ENCODE data around the gene DYNC1H1. TPM values are rescaled to one million over a fixed set of nuclear protein-coding genes. Genes with fewer than 3 reads are reported as not detected.
"Not testable (repeated sequence)": the region's sequence is repeated elsewhere in the genome, so short reads cannot be mapped to it uniquely, and the experiment has no call there.

Gene DYNC1H1
- total RNA-seq, 4 donors from 2014 or later = 606 to 1,020 (median 666) TPM

- WGBS, 2 donors (ENCODE audit: low coverage in 1 of 2) = 83 to 89% methylated on average over 5 to 9 of the region's 9 CpGs
- no peaks in the 10 kb centered on the region for H3K27me3 ChIP-seq
- H3K4me3 ChIP-seq = no peak overlapping the region
- peaks cover 6 to 82% (median 30%) of the 10 kb centered on the region in 3 donors for H3K4me1 ChIP-seq
- no peak for TF ChIP-seq EP300 (IDR thresholded peaks at IDR 0.05)
- TF ChIP-seq CTCF (IDR thresholded peaks at IDR 0.05) = no peak
- no peak for TF ChIP-seq POLR2A (IDR thresholded peaks at IDR 0.05)
- no peak for TF ChIP-seq POLR2AphosphoS5 (IDR thresholded peaks at IDR 0.05)
- no peaks in the 10 kb centered on the region for H3K9me3 ChIP-seq
- peaks cover 0 to 9% of the 10 kb centered on the region in 2 donors for H3K36me3 ChIP-seq
- ATAC-seq = no peak
- H3K27ac ChIP-seq = no peak overlapping the region
Measured at GRCh38 chr14:101969481-101969880, 5.1 kb downstream of the DYNC1H1 start.

- Histone ChIP-seq H3K9me3 (no peaks in the 10 kb centered on the region), H3K36me3 (peaks cover 0 to 11% of the 10 kb centered on the region in 2 donors), H3K4me1 (peaks cover 6 to 87% (median 26%) of the 10 kb centered on the region in 3 donors), H3K4me3 (no peak overlapping the region), H3K27ac (peak overlapping the region in 3 of 4 donors; percentile 70 to 77 (median 73)), H3K27me3 (no peaks in the 10 kb centered on the region)
- TF ChIP-seq POLR2AphosphoS5 (IDR thresholded peaks at IDR 0.05) (no peak), EP300 (IDR thresholded peaks at IDR 0.05) (no peak), CTCF (IDR thresholded peaks at IDR 0.05) (no peak), POLR2A (IDR thresholded peaks at IDR 0.05) (no peak)
- no peak for ATAC-seq
- 71 to 100% methylated on average over 1 to 4 of the region's 11 CpGs for WGBS, 2 donors (ENCODE audit: low coverage in 1 of 2)
Measured at GRCh38 chr14:101970830-101971400, 6.5 kb downstream of the DYNC1H1 start.

- not testable (repeated sequence) for H3K4me3 ChIP-seq, H3K27me3 ChIP-seq, ATAC-seq, H3K9me3 ChIP-seq
- H3K27ac ChIP-seq = peak overlapping the region in 3 of 4 donors; percentile 70 to 77 (median 73)
- peaks cover 6 to 81% (median 23%) of the 10 kb centered on the region in 3 donors for H3K4me1 ChIP-seq
- WGBS, 2 donors (ENCODE audit: low coverage in 1 of 2) = 40 to 47% methylated on average over 1 of the region's 2 CpGs
- peaks cover 0 to 17% of the 10 kb centered on the region in 2 donors for H3K36me3 ChIP-seq
Measured at GRCh38 chr14:101971458-101971857, 7.1 kb downstream of the DYNC1H1 start.

GRCh38 chr14:101972126-101972866 is 7.9 kb downstream of the DYNC1H1 start:
- H3K36me3 ChIP-seq = peaks cover 0 to 25% of the 10 kb centered on the region in 2 donors
- WGBS, 2 donors (ENCODE audit: low coverage in 1 of 2) = 10 to 18% methylated on average over 8 to 10 of the region's 10 CpGs
- H3K27me3 ChIP-seq = no peaks in the 10 kb centered on the region
- no peak overlapping the region for H3K4me3 ChIP-seq
- peak; percentile 99 for ATAC-seq
- no peaks in the 10 kb centered on the region for H3K9me3 ChIP-seq
- peak overlapping the region; percentile 58 to 77 (median 72) for H3K27ac ChIP-seq
- TF ChIP-seq POLR2AphosphoS5 (IDR thresholded peaks at IDR 0.05) (peak; percentile 88), EP300 (IDR thresholded peaks at IDR 0.05) (no peak)
- H3K4me1 ChIP-seq = peaks cover 6 to 73% (median 23%) of the 10 kb centered on the region in 3 donors

- ATAC-seq = no peak
- TF ChIP-seq CTCF (IDR thresholded peaks at IDR 0.05) = no peak
- no peak for TF ChIP-seq POLR2AphosphoS5 (IDR thresholded peaks at IDR 0.05)
- no peak for TF ChIP-seq POLR2A (IDR thresholded peaks at IDR 0.05)
- TF ChIP-seq EP300 (IDR thresholded peaks at IDR 0.05) = no peak
- Histone ChIP-seq H3K36me3 (peaks cover 0 to 36% of the 10 kb centered on the region in 2 donors), H3K27ac (peak overlapping the region in 3 of 4 donors; percentile 70 to 77 (median 73)), H3K4me1 (peaks cover 6 to 62% (median 23%) of the 10 kb centered on the region in 3 donors), H3K4me3 (no peak overlapping the region), H3K9me3 (no peaks in the 10 kb centered on the region), H3K27me3 (no peaks in the 10 kb centered on the region)
- 54 to 56% methylated on average over 2 to 3 of the region's 7 CpGs for WGBS, 2 donors (ENCODE audit: low coverage in 1 of 2)
Measured at GRCh38 chr14:101973356-101973755, 9.0 kb downstream of the DYNC1H1 start.

All from gastroesophageal sphincter (tissue), 4 donors.